GM18507 (cell line): ENCODE results near the gene NEURL1.

Experiments
- DNase-seq: peaks from one replicate; pipeline ENCODE4 v3.0.0; 2011; ENCODE audit warnings: low read depth; ENCODE audit not compliant: insufficient read length; ENCODE audit errors: extremely low spot score
- FAIRE-seq: peaks from 2 replicates; lab custom pipeline; 2011; peaks lifted over from hg19 to GRCh38; lab: Jason Lieb, UNC

NEURL1 gene

DNA sequence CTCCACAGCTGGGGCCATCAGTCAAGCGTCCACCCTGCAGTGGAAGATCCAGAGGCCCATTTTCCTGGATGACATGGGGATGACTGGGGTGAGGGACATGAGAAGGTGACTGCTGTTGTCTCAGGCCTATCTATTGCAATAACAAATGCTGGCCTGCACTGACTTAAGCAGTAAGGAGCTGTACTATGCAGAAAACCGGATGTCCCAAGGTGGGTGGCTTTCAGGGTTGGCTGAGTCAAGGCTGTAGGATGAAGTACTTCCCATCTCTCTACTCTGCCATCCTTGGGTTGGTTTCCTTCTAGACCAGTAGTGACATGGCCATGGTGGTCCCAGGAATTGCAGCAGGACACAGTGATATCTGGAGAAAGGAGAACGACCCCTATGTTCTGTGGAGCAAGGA, 48.1 kb downstream of the NEURL1 start:
- DNase-seq, result no peak
- no peak for FAIRE-seq

DNA sequence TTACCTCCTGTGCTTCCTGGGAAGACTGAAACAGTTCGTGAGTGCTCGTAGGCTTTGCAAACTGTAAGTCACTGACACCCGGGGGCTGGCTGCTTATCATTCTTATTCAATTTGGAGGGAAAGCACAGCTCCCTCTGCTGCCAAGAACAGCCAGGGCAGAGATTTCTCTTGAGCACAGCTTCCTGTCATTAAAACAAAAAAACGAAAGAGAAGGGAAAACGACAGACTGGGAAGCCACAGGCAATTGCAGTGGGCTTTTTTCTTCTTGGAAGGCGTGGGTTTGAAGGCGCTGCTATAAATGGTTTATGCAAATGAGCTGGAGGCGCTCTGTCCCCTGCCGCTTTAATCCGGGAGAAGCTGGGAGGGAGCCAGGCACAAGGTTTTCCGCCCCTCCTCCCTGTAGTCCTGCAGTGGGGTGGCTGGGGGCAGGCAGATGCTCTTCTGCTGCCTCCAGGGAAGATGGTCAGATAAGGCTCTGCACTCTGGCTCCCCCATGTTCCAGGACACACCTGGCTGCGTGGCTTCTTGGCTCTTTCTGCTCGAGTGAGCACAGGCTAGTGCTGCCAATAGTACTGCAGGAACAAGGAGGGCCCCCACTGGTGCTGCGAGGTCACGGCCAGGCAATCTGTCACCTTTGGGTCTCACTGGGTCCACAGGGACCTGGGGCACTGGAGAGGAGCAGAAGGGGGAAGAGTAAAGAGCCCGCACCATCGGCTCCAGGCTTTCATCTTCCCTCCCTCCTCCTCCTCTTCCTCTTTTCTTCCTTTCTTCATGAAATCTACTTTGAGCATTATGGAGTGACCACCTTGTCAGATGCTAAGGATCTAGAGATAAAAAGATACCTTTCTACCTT, 49.5 kb downstream of the NEURL1 start:
- peak; percentile 56 for FAIRE-seq
- DNase-seq, result no peak

DNA sequence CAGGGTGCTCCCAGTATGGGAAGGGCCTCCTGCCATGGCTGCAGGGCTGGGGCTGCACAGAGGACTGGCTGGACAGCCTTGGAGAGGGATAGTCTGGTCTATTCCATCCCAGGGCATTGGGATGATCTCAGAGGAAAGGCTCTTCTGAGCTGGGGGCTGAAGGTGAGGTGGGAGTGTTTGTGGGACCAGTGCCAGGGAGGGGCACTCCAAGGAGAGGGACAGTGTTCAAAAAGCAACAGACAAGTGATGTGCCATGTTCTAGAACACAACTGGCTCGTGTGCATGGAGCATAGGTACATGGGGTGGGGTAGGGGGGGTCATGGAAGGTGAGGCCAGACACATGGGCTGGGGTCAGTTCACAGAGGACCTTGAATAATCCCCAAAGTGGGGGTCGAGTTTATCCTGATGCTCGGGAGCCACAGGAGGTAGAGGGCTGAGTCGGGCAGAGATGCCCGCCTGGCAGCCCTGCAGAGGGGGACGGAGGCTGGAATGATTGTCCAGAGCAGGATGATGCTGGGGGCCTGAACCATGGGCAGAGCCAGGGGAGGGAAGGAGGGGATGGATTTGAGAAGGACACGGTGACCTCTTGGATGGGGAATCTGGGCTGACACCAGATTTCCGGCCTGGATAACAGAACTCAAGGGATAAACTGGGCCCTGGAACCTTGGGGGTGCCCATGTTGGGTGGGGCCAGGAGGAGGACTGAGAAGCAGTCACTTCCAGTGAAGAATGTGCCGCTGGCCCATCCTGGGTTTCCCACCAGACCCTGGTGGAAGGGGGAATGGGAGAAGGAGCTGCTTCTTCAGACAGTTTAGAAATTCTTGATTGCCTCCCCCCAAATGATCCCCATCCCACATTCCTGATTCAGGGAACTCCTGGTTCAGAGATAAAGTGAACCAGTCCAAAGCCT, 50.4 kb downstream of the NEURL1 start:
- FAIRE-seq (no peak), DNase-seq (no peak)

DNA sequence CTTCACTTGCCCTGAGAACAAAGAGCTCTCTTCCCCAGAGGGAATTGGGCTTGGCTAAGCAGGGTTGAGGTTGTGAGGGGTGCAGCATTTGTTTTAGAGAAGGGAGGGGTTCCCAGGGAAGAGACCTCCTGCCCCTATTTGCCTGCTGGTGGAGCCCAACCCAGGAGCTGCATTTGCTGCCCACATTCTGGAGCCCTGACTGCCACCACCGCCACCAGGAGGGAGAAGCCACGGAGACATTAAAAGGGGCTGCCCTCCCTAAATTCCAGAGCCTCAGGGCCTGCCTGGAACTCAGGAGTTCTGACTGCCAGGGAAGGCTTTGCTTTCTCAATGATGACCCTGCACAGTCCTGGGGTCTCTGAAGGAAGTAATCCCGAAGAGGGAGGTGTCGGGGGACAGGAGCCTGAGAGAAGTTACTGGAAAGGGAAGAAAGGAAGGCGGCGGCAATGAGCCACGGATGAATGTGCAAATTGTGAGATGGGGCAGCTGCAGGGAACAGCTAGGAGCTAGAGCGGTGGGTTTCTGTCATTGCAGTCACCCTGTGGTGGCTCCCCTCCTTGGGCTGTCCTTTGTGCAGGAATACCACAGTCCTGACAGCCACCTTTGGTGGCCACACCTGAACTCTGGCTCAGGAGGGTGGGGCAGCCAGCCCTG, 51.3 kb downstream of the NEURL1 start:
- DNase-seq (no peak), FAIRE-seq (no peak)

DNA sequence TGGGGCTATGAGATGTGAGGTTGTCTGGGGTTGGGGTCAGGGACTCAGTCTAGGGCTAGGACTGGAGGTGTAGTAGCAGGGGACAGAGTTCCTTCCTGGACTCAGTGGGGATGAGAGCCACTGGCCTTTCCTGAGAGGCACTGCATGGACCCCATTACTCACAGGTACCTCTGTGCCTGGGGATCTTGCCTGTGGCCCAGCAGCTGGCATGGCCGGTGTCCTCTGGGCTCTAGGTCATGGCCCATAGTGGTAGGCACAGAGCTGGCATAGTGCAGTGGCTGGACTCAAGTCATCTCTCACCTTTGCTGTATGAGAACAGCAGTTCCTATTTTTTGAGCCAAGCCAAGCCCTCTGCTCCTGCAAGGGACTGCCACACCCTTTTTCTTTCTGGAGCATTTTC, 51.9 kb downstream of the NEURL1 start:
- FAIRE-seq (no peak), DNase-seq (no peak)

DNA sequence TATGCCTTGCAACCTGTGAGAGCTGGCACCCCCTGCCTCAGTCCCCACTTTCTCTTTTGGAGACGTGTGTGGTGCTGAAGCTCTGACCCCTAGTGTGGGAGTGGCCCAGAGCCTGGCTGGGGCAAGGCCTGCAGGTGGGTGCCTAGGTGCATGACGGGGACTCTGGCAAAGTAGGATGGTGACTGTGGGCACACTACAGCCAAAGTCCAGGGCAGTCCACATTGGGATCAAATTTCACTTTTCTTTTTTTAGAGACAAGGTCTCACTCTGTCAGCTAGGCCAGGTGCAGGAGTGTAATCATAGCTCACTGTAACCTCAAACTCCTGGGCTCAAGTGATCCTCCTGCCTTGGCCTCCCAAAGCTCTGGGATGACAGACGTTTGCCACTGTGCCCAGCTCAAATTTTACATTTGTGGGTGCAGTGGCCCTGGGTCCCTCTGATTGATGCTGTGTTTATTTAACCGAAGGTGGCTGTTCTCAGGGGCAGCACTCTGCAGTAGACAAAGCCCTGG, 52.3 kb downstream of the NEURL1 start:
- DNase-seq (no peak), FAIRE-seq (no peak)

DNA sequence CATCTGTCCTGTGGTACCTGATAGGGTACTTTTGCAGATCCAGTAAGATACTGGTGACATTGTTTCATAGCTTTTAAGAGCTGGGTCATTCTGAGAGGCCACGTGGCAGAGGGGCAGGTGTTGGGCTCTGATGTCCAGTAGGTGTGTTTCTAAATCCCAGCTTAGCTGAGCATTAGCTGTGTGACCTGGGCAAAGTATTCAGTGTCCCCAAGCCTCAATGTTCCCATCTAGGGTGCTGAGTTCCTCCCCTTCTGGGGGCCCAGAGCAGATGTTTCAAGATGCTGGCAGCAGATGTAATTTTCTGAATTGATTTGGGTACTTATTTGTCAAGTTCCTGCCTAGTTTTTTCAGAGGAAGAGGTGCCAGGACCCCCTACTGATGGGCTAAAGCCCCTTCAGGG, 52.9 kb downstream of the NEURL1 start:
- DNase-seq (no peak), FAIRE-seq (no peak)

DNA sequence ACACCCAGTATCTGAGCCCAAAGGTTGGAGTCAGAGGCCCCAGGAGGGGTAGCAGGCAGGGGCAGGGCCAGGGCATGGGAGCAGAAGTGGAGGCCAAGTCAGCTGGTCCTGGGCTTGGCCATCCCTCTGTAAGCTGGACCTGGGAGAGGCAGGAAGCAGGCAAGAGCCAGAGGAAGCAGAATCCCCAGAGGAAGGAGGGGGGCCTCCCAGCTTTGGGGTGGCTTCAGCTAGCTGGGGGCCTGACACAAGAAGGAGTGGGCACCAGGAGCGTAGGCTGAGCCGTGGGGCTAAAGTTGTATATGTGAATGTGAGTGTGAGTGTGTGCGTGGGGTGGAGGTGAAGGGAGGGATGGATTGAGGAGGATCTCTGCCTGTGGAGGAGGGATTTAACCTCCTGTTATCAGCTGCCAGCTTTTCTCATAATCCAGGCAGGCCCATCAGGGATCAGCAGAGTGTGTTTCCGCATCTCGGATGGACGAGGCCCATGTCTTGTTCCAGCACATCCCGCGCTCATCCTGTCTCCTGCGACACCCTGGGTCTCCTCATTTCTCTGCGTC, 54.0 kb downstream of the NEURL1 start:
- FAIRE-seq (no peak), DNase-seq (no peak)

DNA sequence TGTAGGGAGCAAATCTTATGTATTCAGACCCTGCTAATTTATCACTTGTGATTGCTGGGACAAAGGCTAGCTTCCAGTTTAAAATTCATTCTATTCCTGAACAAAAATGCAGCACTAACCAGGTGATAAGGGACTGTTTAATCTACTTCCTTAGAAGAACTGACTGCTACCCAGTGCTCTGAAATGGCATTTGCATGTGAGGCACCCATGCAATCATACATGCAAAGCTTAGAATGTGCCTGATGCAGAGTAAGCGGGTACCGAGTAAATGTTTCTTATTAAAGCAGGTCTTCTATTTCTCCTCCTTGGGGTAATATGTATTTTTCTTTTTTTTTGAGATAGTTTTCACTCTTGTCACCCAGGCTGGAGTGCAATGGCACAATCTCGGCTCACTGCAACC, 54.5 kb downstream of the NEURL1 start:
- no peak for FAIRE-seq
- no peak for DNase-seq

DNA sequence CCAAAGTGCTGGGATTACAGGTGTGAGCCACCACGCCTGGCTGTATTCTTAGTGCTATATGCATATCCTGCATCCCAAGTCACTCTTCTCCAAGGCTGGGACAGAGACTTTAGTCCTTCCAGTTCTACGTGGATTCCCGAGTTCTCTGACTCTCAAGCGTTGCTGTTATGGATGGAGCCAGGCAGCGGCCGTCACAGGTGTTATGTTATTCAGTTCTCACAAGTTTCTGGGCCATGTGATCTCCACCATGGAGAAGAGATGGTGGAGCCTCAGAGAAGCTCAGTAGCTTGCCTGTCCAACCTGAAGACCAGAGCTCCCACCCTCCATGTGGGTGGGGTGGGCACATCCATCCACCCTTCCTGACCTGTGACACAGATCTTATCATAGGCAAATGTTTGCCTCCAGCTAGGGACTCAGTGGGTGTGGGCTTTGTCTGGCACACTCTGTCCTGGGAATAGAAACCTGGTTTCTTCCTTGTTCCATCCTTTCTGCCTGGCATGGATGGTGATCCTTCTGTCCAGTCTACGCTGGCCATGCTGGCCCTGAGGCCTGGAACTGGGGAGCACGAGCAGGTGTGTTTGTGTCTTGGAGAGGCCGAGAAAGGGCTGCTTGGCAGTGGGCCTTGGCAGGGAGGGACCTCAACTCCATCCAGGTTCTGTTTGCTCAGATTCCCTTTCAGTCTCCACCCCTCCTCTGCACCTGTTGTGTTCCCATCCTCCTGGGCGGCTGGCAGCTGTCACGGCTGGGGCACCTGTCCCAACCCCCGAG, 55.3 kb downstream of the NEURL1 start:
- DNase-seq, result no peak
- FAIRE-seq, result no peak

DNA sequence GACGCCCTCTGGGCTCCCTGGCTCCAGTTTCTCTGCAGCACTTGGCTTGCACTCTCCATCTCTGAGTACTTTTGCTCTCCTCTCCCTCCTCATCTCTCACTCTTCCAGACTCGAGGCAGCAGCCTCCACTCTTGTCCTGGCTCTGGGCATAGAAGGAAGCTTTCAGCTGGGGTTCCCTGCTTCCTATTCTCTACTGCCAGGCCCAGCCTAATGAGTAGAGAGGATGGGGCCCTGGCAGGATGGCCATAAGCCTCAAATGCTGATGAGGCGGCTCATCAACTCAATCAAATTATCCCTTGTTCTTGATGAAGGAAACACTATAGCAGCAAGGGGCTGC, 55.8 kb downstream of the NEURL1 start:
- DNase-seq (no peak), FAIRE-seq (no peak)

DNA sequence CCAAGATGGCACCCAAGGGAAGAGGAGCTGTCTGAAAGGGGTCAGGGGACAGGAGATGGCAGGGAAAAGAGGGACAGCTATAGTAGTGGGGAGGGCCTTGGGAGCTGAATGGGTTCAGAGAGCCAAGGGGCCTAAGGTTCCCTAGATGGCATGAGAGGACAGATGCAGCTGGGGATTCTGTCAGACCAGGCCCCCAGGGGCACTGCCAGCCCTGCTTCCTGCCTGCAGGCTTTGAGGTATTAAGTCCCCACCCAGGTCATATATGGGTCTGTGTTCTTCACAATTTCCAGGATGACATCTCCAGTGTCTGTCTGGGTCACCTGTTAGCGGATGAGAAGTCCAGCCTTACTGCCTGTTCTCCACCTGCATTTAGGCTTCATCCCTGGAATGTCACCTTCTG, 56.7 kb downstream of the NEURL1 start:
- FAIRE-seq (no peak), DNase-seq (no peak)

DNA sequence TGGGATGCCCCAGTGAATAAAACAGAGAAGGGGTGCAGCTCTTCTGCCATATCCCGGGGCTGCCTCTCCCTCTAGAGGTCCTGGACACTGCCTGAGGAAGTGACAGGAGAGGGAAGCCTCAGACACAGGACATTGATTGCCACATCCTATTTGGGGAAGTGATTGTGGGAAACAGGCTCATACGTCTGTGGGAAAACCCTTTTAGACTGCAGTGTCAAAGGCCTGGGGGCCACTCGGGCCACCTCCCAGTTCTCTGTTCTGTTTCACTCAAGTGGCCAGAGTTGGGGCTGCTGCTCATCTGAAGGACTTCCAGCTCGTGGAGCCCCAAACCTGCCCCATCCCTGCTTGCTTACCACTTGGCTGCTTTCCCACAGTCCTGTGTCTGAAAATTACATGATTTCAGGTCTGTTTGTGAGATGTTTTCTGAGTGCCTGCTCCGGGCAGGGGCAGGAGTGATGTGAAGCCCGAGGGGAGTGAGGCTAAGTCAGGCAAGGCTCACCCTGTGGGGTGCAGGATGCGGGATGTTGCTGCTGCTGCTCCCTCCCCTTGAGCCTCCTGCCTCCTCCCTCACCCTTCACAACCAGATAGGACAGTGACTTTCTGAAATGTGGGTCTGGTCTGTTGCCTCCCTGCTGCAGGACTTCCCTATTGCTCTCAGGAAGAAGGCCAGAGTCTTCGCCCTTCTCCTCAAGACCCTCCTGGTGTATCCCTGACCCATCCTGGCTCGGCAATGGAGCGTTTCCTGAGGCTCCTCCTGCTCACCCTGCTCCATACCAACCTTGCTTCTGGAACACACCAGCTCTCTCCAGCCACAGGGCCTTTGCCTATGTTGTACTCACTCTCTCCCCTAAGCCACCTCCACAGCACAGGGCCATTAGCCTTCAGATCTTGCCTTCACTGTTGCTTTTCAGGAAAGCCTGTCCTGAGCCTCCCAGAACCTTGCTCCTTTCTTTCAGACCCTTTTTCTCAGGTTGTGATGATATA, 58.4 kb downstream of the NEURL1 start:
- DNase-seq (no peak), FAIRE-seq (no peak)

DNA sequence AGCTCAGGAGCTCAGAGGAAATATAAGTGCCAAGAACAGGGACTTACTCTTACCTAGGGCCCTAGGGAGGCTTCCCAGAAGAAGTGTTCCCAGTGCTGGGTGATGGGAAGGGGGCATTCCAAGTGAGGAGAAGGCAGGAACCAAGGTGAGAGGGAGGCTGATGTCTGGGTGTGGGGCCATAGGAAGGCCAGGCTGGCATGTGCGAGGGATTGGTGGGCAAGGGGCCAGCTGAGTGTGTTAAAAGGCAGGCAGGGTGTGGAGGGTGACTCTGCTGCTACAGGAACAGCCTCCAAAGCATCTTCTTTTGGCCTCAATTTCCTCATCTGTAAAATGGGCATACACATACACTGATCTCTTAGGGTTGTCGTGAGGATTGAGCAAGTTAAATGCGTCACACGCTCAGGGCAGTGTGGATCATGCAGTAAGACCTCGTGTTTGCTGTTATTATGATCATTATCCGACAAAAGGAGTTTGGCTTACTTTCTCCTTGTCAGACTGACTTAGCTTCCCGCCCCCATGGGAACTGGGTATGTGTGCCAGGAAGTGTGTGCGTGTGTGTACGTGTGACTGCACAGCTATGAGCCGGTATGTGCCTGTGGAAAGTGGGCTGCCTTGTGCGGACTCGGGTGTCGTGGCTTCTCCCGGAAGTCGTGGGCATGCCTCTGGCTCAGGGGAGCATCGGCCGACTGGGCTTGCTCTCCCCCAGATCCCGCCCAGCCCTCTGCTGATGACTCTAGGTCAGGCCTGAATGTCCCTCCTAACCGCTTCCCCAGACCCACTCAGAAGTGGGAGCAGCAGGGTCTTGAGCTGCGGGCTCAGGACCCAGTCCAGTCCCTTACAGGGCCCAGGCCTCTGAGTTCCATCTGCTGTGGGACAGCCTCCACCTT, 59.6 kb downstream of the NEURL1 start:
- DNase-seq, result no peak
- FAIRE-seq, result no peak

DNA sequence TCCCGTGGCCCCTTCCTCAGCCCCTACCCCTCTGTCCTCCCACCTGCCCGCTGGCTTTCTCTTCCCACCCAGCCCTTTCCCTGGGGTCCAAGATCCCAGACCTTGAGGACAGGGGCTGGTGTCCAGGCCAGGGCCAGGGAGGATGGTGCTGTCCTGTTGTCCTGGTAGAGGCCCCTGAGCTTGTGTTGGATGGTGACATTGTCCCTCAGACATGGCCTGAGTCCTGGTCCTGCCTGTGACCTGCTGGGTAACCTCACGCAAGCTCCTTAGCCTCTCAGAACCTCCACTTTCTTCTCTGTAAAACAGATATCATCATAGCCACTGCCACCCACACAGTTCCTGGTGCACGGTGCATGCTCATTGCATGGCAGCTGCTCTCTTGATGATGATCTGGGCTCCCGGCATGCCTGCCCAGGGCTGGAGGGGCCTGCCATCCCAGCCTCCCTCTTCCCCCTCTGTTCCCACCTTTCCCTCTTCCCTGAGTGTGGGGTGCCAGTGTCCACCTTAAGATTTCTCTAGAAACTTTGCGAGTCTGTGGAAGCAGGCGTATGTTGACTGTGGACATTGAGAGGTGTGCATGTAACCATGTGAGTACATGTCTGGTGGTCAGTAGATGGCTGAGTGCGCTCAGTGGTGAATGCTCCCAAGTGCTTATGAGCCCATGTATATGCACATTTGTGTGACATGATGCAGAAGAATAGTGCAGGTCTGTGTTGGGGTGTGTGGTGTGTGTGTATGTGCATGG, 60.4 kb downstream of the NEURL1 start:
- FAIRE-seq (no peak), DNase-seq (no peak)

DNA sequence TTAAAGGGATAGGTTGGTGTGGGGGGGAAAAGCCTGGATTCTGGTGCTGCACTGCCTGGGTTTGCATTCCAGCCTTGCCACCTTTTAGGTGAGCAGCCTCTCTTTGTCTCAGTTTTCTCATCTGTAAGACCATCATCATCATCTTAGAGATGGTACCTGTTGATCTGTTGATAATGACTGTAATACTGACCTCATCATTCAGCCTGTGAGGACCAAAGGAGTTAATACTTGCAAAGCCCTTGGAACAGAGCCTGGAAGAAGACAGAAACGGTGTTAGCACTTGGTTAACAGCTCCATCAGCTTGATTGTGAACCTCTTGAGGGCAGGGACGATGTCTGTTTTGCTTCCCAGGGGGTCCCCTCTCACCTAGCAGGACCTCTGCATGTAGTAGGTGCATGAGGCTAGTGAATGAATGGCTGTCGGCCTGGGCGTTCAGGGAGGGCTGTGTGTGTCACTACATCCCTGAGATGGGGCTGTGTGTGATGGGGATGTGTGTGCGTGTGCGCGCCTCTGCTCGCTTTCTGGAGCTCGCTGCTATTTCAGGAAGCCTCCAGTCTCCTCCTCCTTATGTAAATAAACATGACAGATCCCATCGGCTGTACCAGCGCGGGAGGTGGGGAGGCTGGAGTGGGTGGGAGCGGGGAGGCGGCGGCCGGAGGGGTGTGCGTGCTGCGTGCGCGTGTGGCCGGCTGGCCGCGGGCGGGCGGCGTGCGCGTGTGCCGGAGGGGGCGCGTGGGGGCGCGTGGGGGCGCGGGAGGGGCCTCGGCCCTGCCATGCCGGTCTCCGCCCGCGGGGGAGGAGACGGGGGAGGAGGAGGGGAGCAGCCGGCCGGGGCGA, 61.2 kb downstream of the NEURL1 start:
- DNase-seq (no peak), FAIRE-seq (no peak)
